GM19455 (cell line): ENCODE data around the gene FAM124B.

ENCODE experiments used
- ATAC-seq: cut with Tn5 transposase; IDR thresholded peaks from one replicate; pipeline ENCODE4 v1.9.1; 2021; ENCODE audit not compliant: unreplicated experiment

Gene FAM124B

GRCh38 chr2:224347176-224348051 is 54.5 kb downstream of the FAM124B start:
- no peak for ATAC-seq

DNA sequence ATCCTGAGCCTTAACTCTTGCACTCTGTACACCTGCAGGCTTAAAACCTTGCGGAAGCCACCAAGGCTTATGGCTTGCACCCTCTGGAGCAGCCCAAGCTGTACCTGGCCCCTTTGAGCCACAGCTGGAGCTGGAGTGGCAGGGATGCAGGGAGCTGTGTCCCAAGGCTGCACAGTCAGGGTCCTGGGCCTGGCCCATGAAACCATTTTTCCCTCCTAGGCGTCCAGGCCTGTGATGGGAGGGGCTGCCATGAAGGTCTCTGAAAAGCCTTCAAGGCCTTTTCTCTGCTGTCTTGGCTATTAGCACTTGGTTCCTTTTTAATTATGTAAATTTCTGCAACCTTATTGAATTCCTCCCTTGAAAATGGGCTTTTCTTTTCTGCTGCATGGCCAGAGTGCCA is 56.4 kb downstream of the FAM124B start:
- ATAC-seq: no peak

DNA sequence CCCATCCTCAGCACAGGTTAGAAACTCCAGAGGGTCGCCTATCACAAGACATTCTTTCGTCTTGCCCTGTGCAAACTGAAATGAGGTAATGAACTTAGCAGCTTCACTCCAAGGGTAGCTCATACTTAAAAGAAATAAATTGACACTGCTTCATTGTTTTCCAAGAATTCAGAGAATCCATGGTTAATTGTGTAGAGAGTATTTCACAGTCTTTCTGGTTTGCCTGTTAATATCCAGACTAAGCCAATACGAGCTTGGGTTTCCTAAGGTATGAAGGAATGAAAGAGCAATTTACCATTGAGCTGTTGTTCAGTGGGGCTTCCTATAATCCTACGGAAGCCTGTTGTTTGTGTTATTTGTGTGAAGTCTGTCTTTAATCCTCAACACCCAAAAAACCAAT is 58.7 kb downstream of the FAM124B start:
- no peak for ATAC-seq

- ATAC-seq: no peak
These were observed 65.9 kb downstream of the FAM124B start for GRCh38 chr2:224335991-224336390.

DNA sequence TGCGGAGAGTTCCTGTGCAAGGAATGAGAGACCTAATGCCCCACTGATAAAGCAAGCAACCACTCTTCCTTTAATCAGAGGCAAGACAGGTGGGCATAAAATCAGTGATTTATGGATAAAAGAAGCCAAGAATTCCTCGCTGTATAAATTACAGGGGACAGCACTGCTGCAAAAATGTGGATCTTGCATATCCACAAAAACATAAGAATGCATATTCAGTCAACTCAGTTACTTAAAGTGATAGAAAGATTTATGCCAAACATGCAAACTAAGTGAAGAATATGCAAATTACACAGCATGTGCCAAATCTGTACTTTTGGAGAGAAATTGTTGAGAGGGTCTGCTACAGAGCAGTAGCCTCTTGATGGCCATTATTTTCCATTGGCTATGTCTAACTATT is 67.2 kb downstream of the FAM124B start:
- no peak for ATAC-seq

- ATAC-seq: no peak
These were observed 68.0 kb downstream of the FAM124B start for GRCh38 chr2:224333726-224334482.

GRCh38 chr2:224331698-224332097 is 70.2 kb downstream of the FAM124B start:
- no peak for ATAC-seq

- ATAC-seq: no peak
These were observed 73.1 kb downstream of the FAM124B start for GRCh38 chr2:224328798-224329197.
